Karpas-422 (cell line): Measurements from ENCODE around the gene LEMD2. TPM values are rescaled to one million over a fixed set of nuclear protein-coding genes. Genes with fewer than 3 reads are reported as not detected.

Experiments
- DNase-seq: peaks from one replicate; pipeline ENCODE4 v3.0.0-alpha.2; 2015
- H2AFZ ChIP-seq: fragments of 200-600 bp; sonication (generic); 2 replicates; pipeline ENCODE4 v1.6.1; 2014; ENCODE audit warnings: antibody characterized with exemption, low read length, mixed read lengths
- H3K27ac ChIP-seq: fragments of 200-600 bp; sonication (generic); 2 replicates; pipeline ENCODE4 v1.5.1; 2014; ENCODE audit warnings: mild to moderate bottlenecking, low read length, moderate library complexity
- H3K27me3 ChIP-seq: fragments of 200-600 bp; sonication (generic); 2 replicates; pipeline ENCODE4 v1.6.1; 2014; ENCODE audit warnings: low read length, mixed read lengths
- H3K36me3 ChIP-seq: fragments of 200-600 bp; sonication (generic); 2 replicates; pipeline ENCODE4 v1.6.1; 2014; ENCODE audit warnings: low read length, mixed read lengths; ENCODE audit not compliant: insufficient read depth
- H3K4me1 ChIP-seq: fragments of 200-600 bp; sonication (generic); 2 replicates; pipeline ENCODE4 v1.6.1; 2014; ENCODE audit warnings: mild to moderate bottlenecking, low read length, mixed read lengths
- H3K4me2 ChIP-seq: fragments of 200-600 bp; sonication (generic); 2 replicates; pipeline ENCODE4 v1.6.1; 2014; ENCODE audit warnings: low read length, low read depth, mild to moderate bottlenecking; ENCODE audit not compliant: poor library complexity, severe bottlenecking
- H3K4me3 ChIP-seq: fragments of 200-600 bp; sonication (generic); 2 replicates; pipeline ENCODE4 v1.5.1; 2014; ENCODE audit warnings: mild to moderate bottlenecking, antibody characterized with exemption, low read length, mixed read lengths
- H3K79me2 ChIP-seq: fragments of 200-600 bp; sonication (generic); 2 replicates; pipeline ENCODE4 v1.6.1; 2014; ENCODE audit warnings: mild to moderate bottlenecking, low read length, mixed read lengths
- H3K9ac ChIP-seq: fragments of 200-600 bp; sonication (generic); 2 replicates; pipeline ENCODE4 v1.6.0; 2014; ENCODE audit warnings: low read length
- H3K9me2 ChIP-seq: fragments of 200-600 bp; sonication (generic), shearing (Covaris generic); replicated peaks from 2 replicates; pipeline ENCODE4 v1.6.0; 2014; ENCODE audit warnings: mild to moderate bottlenecking, low read length, moderate library complexity; ENCODE audit not compliant: insufficient read depth
- H3K9me3 ChIP-seq: fragments of 300-700, 200-600 bp; sonication (generic); 2 replicates; pipeline ENCODE4 v1.6.1; 2014; ENCODE audit warnings: low read length, mixed read lengths
- H4K20me1 ChIP-seq: fragments of 200-600 bp; sonication (generic); 2 replicates; pipeline ENCODE4 v1.6.1; 2014; ENCODE audit warnings: mild to moderate bottlenecking, antibody characterized with exemption, low read length, low read depth; ENCODE audit not compliant: insufficient read depth
- total RNA-seq: library from RNA; depleted of rRNA; stranded (reverse); fragments of >200 nt; shearing (Covaris generic); gene quantifications from 2 replicates; pipeline ENCODE4 v1.2.3, GENCODE V29; 2014; ENCODE audit warnings: low replicate concordance

Gene LEMD2
- total RNA-seq, 1 experiment from 2014 or later = 32.8 TPM

DNA sequence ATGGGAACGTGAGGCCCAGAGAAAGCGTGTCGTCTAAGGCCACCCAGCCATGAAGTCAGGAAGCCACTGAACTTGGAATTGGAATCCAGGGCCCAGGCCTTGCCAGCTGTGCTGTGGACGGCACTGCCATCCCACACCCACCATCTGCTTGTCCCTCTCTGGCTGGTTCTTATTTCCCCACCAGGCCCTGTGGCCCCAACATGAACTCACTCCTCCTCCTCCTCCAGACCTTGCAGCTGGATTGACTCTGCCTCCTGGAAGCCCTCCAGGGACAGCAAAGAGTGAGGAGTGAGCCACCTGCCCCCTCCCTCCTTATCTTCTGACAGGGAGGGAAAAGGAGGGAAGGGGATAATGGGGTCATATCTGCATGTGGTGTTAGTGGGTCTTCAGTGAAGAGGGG lies 26.2 kb downstream of the LEMD2 start:
- DNase-seq = no peak
- no peak overlapping the region for H3K4me2 ChIP-seq
- H3K36me3 ChIP-seq = no peaks in the 10 kb centered on the region
- H4K20me1 ChIP-seq = 0 out of 2 replicates have a peak, but pooled peaks cover 4% of the 10 kb centered on the region
- H3K79me2 ChIP-seq = no peaks in the 10 kb centered on the region
- H3K4me3 ChIP-seq = no peak overlapping the region
- H3K9me2 ChIP-seq = no peaks in the 10 kb centered on the region
- H2AFZ ChIP-seq = no peak overlapping the region
- H3K27me3 ChIP-seq = no peaks in the 10 kb centered on the region
- H3K4me1 ChIP-seq = no peaks in the 10 kb centered on the region
- H3K27ac ChIP-seq = no peak overlapping the region
- no peaks in the 10 kb centered on the region for H3K9me3 ChIP-seq
- no peak overlapping the region for H3K9ac ChIP-seq

GRCh38 chr6:33761922-33762629 lies 26.9 kb downstream of the LEMD2 start:
- Histone ChIP-seq H3K27ac (no peak overlapping the region), H3K4me3 (no peak overlapping the region), H3K9me2 (no peaks in the 10 kb centered on the region), H3K36me3 (no peaks in the 10 kb centered on the region), H3K9me3 (no peaks in the 10 kb centered on the region), H3K4me1 (no peaks in the 10 kb centered on the region), H3K79me2 (no peaks in the 10 kb centered on the region), H3K4me2 (no peak overlapping the region), H4K20me1 (0 out of 2 replicates have a peak, but pooled peaks cover 4% of the 10 kb centered on the region), H3K27me3 (no peaks in the 10 kb centered on the region), H3K9ac (no peak overlapping the region), H2AFZ (no peak overlapping the region)
- DNase-seq = peak; percentile 84

GRCh38 chr6:33761581-33761921 lies 27.4 kb downstream of the LEMD2 start:
- H3K9me3 ChIP-seq = no peaks in the 10 kb centered on the region
- no peaks in the 10 kb centered on the region for H3K27me3 ChIP-seq
- no peak overlapping the region for H3K4me2 ChIP-seq
- H3K4me1 ChIP-seq = no peaks in the 10 kb centered on the region
- H2AFZ ChIP-seq = no peak overlapping the region
- DNase-seq = no peak
- no peaks in the 10 kb centered on the region for H3K9me2 ChIP-seq
- H4K20me1 ChIP-seq = 0 out of 2 replicates have a peak, but pooled peaks cover 4% of the 10 kb centered on the region
- H3K27ac ChIP-seq = no peak overlapping the region
- no peaks in the 10 kb centered on the region for H3K79me2 ChIP-seq
- H3K4me3 ChIP-seq = no peak overlapping the region
- no peaks in the 10 kb centered on the region for H3K36me3 ChIP-seq
- no peak overlapping the region for H3K9ac ChIP-seq

DNA sequence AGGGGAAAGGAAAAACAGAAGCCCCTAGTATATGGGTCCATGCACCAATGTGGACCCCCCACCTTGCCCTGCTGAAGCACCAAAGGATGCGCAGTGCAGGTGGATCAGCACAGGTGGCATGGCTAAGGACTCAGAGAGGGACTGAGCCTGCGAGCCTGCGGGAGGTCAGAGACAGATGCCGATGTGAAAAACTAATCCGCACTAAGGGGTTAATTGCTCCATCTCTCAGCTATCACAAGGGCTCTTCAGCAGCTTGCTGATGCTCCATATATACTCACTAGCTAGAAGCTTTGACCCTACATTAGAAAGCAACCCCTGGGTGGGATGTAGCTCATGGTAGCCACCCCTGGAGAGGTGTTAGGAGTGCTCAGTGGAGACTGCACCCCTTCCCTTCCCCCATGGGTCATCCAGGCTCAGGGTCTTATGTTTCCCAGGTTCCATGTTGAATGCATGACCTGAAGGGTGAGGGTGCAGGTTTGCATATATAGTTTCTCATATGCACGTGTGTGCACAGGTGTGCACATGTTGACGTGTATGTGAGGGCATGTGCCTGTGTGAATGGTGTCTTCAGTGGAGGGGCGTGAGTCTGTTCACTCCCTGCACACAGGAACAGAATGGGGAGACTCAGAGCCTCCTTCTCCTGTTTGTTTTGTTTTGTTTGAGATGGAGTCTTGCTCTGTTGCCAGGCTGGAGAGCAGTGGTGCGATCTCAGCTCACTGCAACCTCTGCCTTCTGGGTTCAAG lies 28.9 kb downstream of the LEMD2 start:
- no peak overlapping the region for H3K4me2 ChIP-seq
- H3K27me3 ChIP-seq = no peaks in the 10 kb centered on the region
- H3K4me1 ChIP-seq = peaks cover 6% of the 10 kb centered on the region
- no peak for DNase-seq
- H3K27ac ChIP-seq = no peak overlapping the region
- no peak overlapping the region for H2AFZ ChIP-seq
- H3K9me3 ChIP-seq = no peaks in the 10 kb centered on the region
- no peaks in the 10 kb centered on the region for H3K36me3 ChIP-seq
- 0 out of 2 replicates have a peak, but pooled peaks cover 4% of the 10 kb centered on the region for H4K20me1 ChIP-seq
- H3K9ac ChIP-seq = no peak overlapping the region
- no peaks in the 10 kb centered on the region for H3K79me2 ChIP-seq
- no peaks in the 10 kb centered on the region for H3K9me2 ChIP-seq
- no peak overlapping the region for H3K4me3 ChIP-seq

- H3K36me3 ChIP-seq = no peaks in the 10 kb centered on the region
- H3K4me2 ChIP-seq = no peak overlapping the region
Observed at GRCh38 chr6:33758815-33759216, 30.1 kb downstream of the LEMD2 start.

GRCh38 chr6:33757906-33758305 lies 31.0 kb downstream of the LEMD2 start:
- H3K27ac ChIP-seq = no peak overlapping the region
- no peak overlapping the region for H3K4me2 ChIP-seq
- no peak overlapping the region for H3K4me3 ChIP-seq
- no peak for DNase-seq
- H3K9me2 ChIP-seq = no peaks in the 10 kb centered on the region
- H3K36me3 ChIP-seq = no peaks in the 10 kb centered on the region
- H3K79me2 ChIP-seq = no peaks in the 10 kb centered on the region
- no peaks in the 10 kb centered on the region for H3K9me3 ChIP-seq
- H3K27me3 ChIP-seq = no peaks in the 10 kb centered on the region
- no peak overlapping the region for H3K9ac ChIP-seq
- H4K20me1 ChIP-seq = 0 out of 2 replicates have a peak, but pooled peaks cover 4% of the 10 kb centered on the region
- H3K4me1 ChIP-seq = peaks cover 13% of the 10 kb centered on the region
- no peak overlapping the region for H2AFZ ChIP-seq

More at GRCh38 chr6:33758815-33759216, 30.1 kb downstream of the LEMD2 start:
- no peak overlapping the region for H3K27ac ChIP-seq
- no peak overlapping the region for H3K9ac ChIP-seq
- H2AFZ ChIP-seq = no peak overlapping the region
- peaks cover 13% of the 10 kb centered on the region for H3K4me1 ChIP-seq
- no peaks in the 10 kb centered on the region for H3K9me3 ChIP-seq
- H3K4me3 ChIP-seq = no peak overlapping the region
- H3K27me3 ChIP-seq = no peaks in the 10 kb centered on the region
- no peaks in the 10 kb centered on the region for H3K79me2 ChIP-seq
- H4K20me1 ChIP-seq = 0 out of 2 replicates have a peak, but pooled peaks cover 4% of the 10 kb centered on the region
- no peak for DNase-seq
- no peaks in the 10 kb centered on the region for H3K9me2 ChIP-seq

- Histone ChIP-seq H3K9me3 (no peaks in the 10 kb centered on the region), H3K4me3 (no peak overlapping the region), H3K9ac (no peak overlapping the region), H2AFZ (no peak overlapping the region), H3K4me2 (no peak overlapping the region), H3K4me1 (peaks cover 13% of the 10 kb centered on the region), H3K27me3 (no peaks in the 10 kb centered on the region), H3K27ac (no peak overlapping the region), H3K36me3 (no peaks in the 10 kb centered on the region), H3K9me2 (no peaks in the 10 kb centered on the region), H3K79me2 (no peaks in the 10 kb centered on the region), H4K20me1 (no peaks in the 10 kb centered on the region)
- no peak for DNase-seq
Observed at GRCh38 chr6:33757113-33757512, 31.8 kb downstream of the LEMD2 start.

GRCh38 chr6:33756211-33756954 lies 32.5 kb downstream of the LEMD2 start:
- no peaks in the 10 kb centered on the region for H3K36me3 ChIP-seq
- no peak overlapping the region for H3K4me3 ChIP-seq
- no peaks in the 10 kb centered on the region for H3K9me3 ChIP-seq

More at GRCh38 chr6:33756211-33756954, 32.5 kb downstream of the LEMD2 start:
- Histone ChIP-seq H3K9ac (no peak overlapping the region), H3K4me2 (no peak overlapping the region), H3K27me3 (no peaks in the 10 kb centered on the region), H3K9me2 (no peaks in the 10 kb centered on the region), H3K4me1 (peaks cover 13% of the 10 kb centered on the region), H3K27ac (no peak overlapping the region), H2AFZ (no peak overlapping the region), H3K79me2 (no peaks in the 10 kb centered on the region), H4K20me1 (no peaks in the 10 kb centered on the region)
- DNase-seq = no peak
